GM12892 (cell line): Measurements from ENCODE around the gene DPP4.

Experiments used
- DNase-seq: peaks from one replicate; pipeline ENCODE4 v3.0.0; 2011; ENCODE audit not compliant: insufficient read length
- FAIRE-seq: peaks from 2 replicates; lab custom pipeline; 2011; peaks lifted over from hg19 to GRCh38; lab: Jason Lieb, UNC
- POLR2A ChIP-seq: IDR thresholded peaks from 2 replicates; pipeline ENCODE4 v1.6.1; 2011; ENCODE audit warnings: low read depth, low read length, control low read depth
- POLR2AphosphoS5 ChIP-seq: IDR thresholded peaks from 2 replicates; pipeline ENCODE4 v1.6.1; 2011; ENCODE audit warnings: low read depth, low read length, control low read depth
- TAF1 ChIP-seq: IDR thresholded peaks from 2 replicates; pipeline ENCODE4 v1.6.1; 2011; ENCODE audit warnings: low read depth, mild to moderate bottlenecking, control low read depth, low read length, borderline replicate concordance

The DPP4 gene

GRCh38 chr2:162006337-162006736 is 67.7 kb downstream of the DPP4 start:
- DNase-seq = no peak
- FAIRE-seq = no peak
- TF ChIP-seq TAF1 (no peak), POLR2A (no peak), POLR2AphosphoS5 (no peak)

- TF ChIP-seq TAF1 = no peak
- no peak for TF ChIP-seq POLR2AphosphoS5
- TF ChIP-seq POLR2A = no peak
- DNase-seq (no peak), FAIRE-seq (no peak)
These were observed 70.0 kb downstream of the DPP4 start for GRCh38 chr2:162004031-162004430.

GRCh38 chr2:162002623-162003235 is 71.3 kb downstream of the DPP4 start:
- TF ChIP-seq POLR2A (no peak), TAF1 (no peak), POLR2AphosphoS5 (no peak)
- DNase-seq (no peak), FAIRE-seq (no peak)

- TF ChIP-seq POLR2A (no peak), POLR2AphosphoS5 (no peak), TAF1 (no peak)
- FAIRE-seq = no peak
- DNase-seq = no peak
These were observed 73.6 kb downstream of the DPP4 start for GRCh38 chr2:162000431-162000830.

GRCh38 chr2:161999321-161999720 is 74.7 kb downstream of the DPP4 start:
- DNase-seq = no peak
- FAIRE-seq = no peak
- TF ChIP-seq TAF1 (no peak), POLR2A (no peak), POLR2AphosphoS5 (no peak)

GRCh38 chr2:161998857-161999256 is 75.2 kb downstream of the DPP4 start:
- TF ChIP-seq TAF1 (no peak), POLR2AphosphoS5 (no peak), POLR2A (no peak)
- FAIRE-seq (no peak), DNase-seq (no peak)

GRCh38 chr2:161997916-161998471 is 76.0 kb downstream of the DPP4 start:
- FAIRE-seq = no peak
- no peak for DNase-seq
- no peak for TF ChIP-seq TAF1
- TF ChIP-seq POLR2AphosphoS5 = no peak
- no peak for TF ChIP-seq POLR2A

- FAIRE-seq (no peak), DNase-seq (no peak)
- TF ChIP-seq TAF1 = no peak
- TF ChIP-seq POLR2A = no peak
- TF ChIP-seq POLR2AphosphoS5 = no peak
These were observed 78.4 kb downstream of the DPP4 start for GRCh38 chr2:161995553-161996016.

- FAIRE-seq = no peak
- TF ChIP-seq TAF1 = no peak
- no peak for TF ChIP-seq POLR2AphosphoS5
- TF ChIP-seq POLR2A = no peak
These were observed 79.1 kb downstream of the DPP4 start for GRCh38 chr2:161994761-161995520.

GRCh38 chr2:161992531-161992930 is 81.5 kb downstream of the DPP4 start:
- no peak for DNase-seq
- no peak for TF ChIP-seq POLR2AphosphoS5
- FAIRE-seq = no peak

More at GRCh38 chr2:161994761-161995520, 79.1 kb downstream of the DPP4 start:
- DNase-seq = no peak

GRCh38 chr2:161991991-161992390 is 82.0 kb downstream of the DPP4 start:
- no peak for FAIRE-seq
- no peak for TF ChIP-seq TAF1
- no peak for TF ChIP-seq POLR2AphosphoS5
- no peak for TF ChIP-seq POLR2A
- DNase-seq = no peak
